HT-29 (cell line): ENCODE measurements around the gene DSP. TPM values are rescaled to one million over a fixed set of nuclear protein-coding genes. Genes with fewer than 3 reads are reported as not detected.

Experiments used
- DNase-seq: peaks from one replicate; pipeline ENCODE4 v3.0.0-alpha.2; 2015; ENCODE audit warnings: low spot score
- total RNA-seq: library from RNA; depleted of rRNA; stranded (reverse); fragments of >200 nt; shearing (Covaris generic); gene quantifications from 2 replicates; pipeline ENCODE4 v1.2.3, GENCODE V29; 2014; rRNA removed

DSP gene
- total RNA-seq, result 28.0 and 29.7 TPM in 2 replicates

GRCh38 chr6:7541175-7542064, at the start of gene DSP:
TSS of gene DSP (plus strand) at chr6:7541671. CDS start at chr6:7541916, 245 bp downstream.
- peak; percentile 74 for DNase-seq

GRCh38 chr6:7493866-7494265, 47.6 kb upstream of the DSP start:
- no peak for DNase-seq

- no peak for DNase-seq
These were observed 46.8 kb upstream of the DSP start for GRCh38 chr6:7494638-7495037.

- DNase-seq, result no peak
These were observed 45.1 kb upstream of the DSP start for GRCh38 chr6:7496266-7496875.

- no peak for DNase-seq
These were observed 40.7 kb upstream of the DSP start for GRCh38 chr6:7500752-7501282.

GRCh38 chr6:7502743-7503142, 38.7 kb upstream of the DSP start:
- no peak for DNase-seq

GRCh38 chr6:7504041-7504440, 37.4 kb upstream of the DSP start:
- DNase-seq, result no peak

- peak; percentile 89 for DNase-seq
These were observed 36.2 kb upstream of the DSP start for GRCh38 chr6:7505189-7505699.

- no peak for DNase-seq
These were observed 33.9 kb upstream of the DSP start for GRCh38 chr6:7507600-7507999.

- DNase-seq, result no peak
These were observed 29.2 kb upstream of the DSP start for GRCh38 chr6:7512320-7512719.

- DNase-seq, result no peak
These were observed 27.9 kb upstream of the DSP start for GRCh38 chr6:7513529-7513928.

- DNase-seq, result no peak
These were observed 26.1 kb upstream of the DSP start for GRCh38 chr6:7515363-7515762.

- no peak for DNase-seq
These were observed 22.6 kb upstream of the DSP start for GRCh38 chr6:7518877-7519276.

GRCh38 chr6:7522873-7523272, 18.6 kb upstream of the DSP start:
- no peak for DNase-seq

GRCh38 chr6:7523922-7524321, 17.5 kb upstream of the DSP start:
- DNase-seq, result no peak

- DNase-seq, result no peak
These were observed 14.7 kb upstream of the DSP start for GRCh38 chr6:7526755-7527154.

- DNase-seq, result no peak
These were observed 12.9 kb upstream of the DSP start for GRCh38 chr6:7528565-7528964.

GRCh38 chr6:7529141-7529540, 12.3 kb upstream of the DSP start:
- no peak for DNase-seq

GRCh38 chr6:7532232-7532631, 9.2 kb upstream of the DSP start:
- DNase-seq, result peak; percentile 92

- DNase-seq, result no peak
These were observed 8.7 kb upstream of the DSP start for GRCh38 chr6:7532821-7533220.

GRCh38 chr6:7534192-7534591, 7.3 kb upstream of the DSP start:
- no peak for DNase-seq

GRCh38 chr6:7535498-7535897, 6.0 kb upstream of the DSP start:
- no peak for DNase-seq
